Calu3 (cell line): ENCODE results near the gene STRIP2. TPM values are rescaled to one million over a fixed set of nuclear protein-coding genes. Genes with fewer than 3 reads are reported as not detected.

ENCODE experiments used
- BruUV-seq: library from RNA; stranded (reverse); fragments of 400-500 nt; replicated peaks from 2 replicates; lab custom pipeline; 2021; lab: Mats Ljungman, UMichigan
- CTCF ChIA-PET: fragments of 300-600 bp; sonication (Branson Sonifier 250); formaldehyde crosslinking; loops from one replicate; lab custom pipeline; 2022; ENCODE audit warnings: antibody characterized with exemption; lab: Charles Lee
- DNase-seq: peaks from one replicate; pipeline ENCODE4 v3.0.0; 2022
- H3K27ac Mint-ChIP-seq: one replicate; pipeline ENCODE4 v1.8.0; 2022; ENCODE audit warnings: mixed read lengths; ENCODE audit not compliant: unreplicated experiment
- H3K27me3 Mint-ChIP-seq: one replicate; pipeline ENCODE4 v1.8.0; 2022; ENCODE audit warnings: mixed read lengths; ENCODE audit not compliant: unreplicated experiment
- H3K36me3 Mint-ChIP-seq: one replicate; pipeline ENCODE4 v1.8.0; 2022; ENCODE audit warnings: mild to moderate bottlenecking, moderate library complexity, mixed read lengths; ENCODE audit not compliant: insufficient read depth, unreplicated experiment
- H3K4me1 Mint-ChIP-seq: one replicate; pipeline ENCODE4 v1.8.0; 2022; ENCODE audit warnings: mild to moderate bottlenecking, low read depth, mixed read lengths; ENCODE audit not compliant: unreplicated experiment
- H3K4me3 Mint-ChIP-seq: one replicate; pipeline ENCODE4 v1.8.0; 2022; ENCODE audit warnings: mild to moderate bottlenecking, low read depth, moderate library complexity, mixed read lengths; ENCODE audit not compliant: unreplicated experiment
- H3K9me3 Mint-ChIP-seq: one replicate; pipeline ENCODE4 v1.8.0; 2022; ENCODE audit warnings: low read depth, mixed read lengths; ENCODE audit not compliant: unreplicated experiment
- intact Hi-C: fragments of 100-400 bp; cut with micrococcal nuclease; formaldehyde crosslinking; loops from one replicate; pipeline ENCODE4 v1.10.0; 2022; ENCODE audit not compliant: unreplicated experiment
- total RNA-seq: library from RNA; stranded (reverse); gene quantifications from 2 replicates; pipeline ENCODE4 v1.2.3, GENCODE V29; 2022
- TF ChIP-seq, protein P1 (sequence below): fragments of 200-600 bp; IDR thresholded peaks from one replicate; pipeline ENCODE4 v1.8.0; 2022; ENCODE audit warnings: antibody characterized with exemption; ENCODE audit not compliant: unreplicated experiment

The STRIP2 gene
- total RNA-seq, 1 experiment from 2014 or later: 10.1 TPM

DNA sequence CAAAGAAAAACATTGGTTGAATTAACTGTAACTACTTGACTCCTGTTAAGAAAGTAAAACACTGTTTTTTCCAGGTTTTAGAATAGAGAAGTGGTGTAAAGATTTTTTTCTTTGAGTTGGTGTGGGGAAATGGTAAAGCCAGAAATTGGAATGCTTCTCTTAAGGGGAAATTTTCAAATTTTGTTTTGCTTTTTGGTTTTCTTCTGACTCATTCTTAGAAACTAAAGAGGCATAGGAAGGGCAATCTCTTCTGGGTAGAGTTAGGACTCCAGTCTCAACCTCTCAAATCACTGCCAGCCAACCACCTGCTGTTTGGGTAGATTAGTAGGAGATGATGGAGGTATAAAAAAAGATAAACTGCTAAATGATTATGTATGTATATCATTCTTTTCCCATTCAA, 47.7 kb upstream of the STRIP2 start:
- no peaks in the 10 kb centered on the region for H3K4me1 Mint-ChIP-seq
- no peaks in the 10 kb centered on the region for H3K9me3 Mint-ChIP-seq
- H3K27ac Mint-ChIP-seq: no peak overlapping the region
- no peak overlapping the region for H3K4me3 Mint-ChIP-seq
- DNase-seq: no peak
- CTCF ChIA-PET: interaction anchor here (0.6 kb wide), 1 partner anchor 643 kb away, joined by 5 read pairs; no protein-coding TSS in a partner anchor
- intact Hi-C loops: no loop called here
- TF ChIP-seq, protein P1, sequence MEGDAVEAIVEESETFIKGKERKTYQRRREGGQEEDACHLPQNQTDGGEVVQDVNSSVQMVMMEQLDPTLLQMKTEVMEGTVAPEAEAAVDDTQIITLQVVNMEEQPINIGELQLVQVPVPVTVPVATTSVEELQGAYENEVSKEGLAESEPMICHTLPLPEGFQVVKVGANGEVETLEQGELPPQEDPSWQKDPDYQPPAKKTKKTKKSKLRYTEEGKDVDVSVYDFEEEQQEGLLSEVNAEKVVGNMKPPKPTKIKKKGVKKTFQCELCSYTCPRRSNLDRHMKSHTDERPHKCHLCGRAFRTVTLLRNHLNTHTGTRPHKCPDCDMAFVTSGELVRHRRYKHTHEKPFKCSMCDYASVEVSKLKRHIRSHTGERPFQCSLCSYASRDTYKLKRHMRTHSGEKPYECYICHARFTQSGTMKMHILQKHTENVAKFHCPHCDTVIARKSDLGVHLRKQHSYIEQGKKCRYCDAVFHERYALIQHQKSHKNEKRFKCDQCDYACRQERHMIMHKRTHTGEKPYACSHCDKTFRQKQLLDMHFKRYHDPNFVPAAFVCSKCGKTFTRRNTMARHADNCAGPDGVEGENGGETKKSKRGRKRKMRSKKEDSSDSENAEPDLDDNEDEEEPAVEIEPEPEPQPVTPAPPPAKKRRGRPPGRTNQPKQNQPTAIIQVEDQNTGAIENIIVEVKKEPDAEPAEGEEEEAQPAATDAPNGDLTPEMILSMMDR: no peak
- BruUV-seq: no TSS peak
- H3K27me3 Mint-ChIP-seq: no peaks in the 10 kb centered on the region
- H3K36me3 Mint-ChIP-seq: no peaks in the 10 kb centered on the region

DNA sequence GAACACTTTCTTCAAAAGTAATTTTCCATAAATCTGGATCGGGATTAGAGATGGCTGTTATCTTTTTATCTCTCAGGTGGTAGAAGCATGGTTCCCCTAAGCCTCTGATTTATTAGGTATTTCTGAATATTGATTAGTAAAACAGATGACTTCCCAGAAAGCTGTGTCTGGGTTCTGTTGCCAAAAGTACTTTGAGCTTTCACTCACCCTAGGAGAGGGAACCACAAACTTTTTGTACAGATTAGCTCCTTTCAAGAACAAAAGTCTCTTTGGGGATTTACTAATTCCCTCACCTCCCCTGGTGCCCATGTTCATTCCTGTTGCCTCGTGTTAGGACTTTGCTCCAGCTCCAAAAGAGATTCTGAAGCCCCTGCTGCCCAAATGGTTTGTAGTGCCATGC, 46.7 kb upstream of the STRIP2 start:
- CTCF ChIA-PET: no interaction called here
- no peaks in the 10 kb centered on the region for H3K9me3 Mint-ChIP-seq
- intact Hi-C loops: no loop called here
- H3K27ac Mint-ChIP-seq: no peak overlapping the region
- H3K4me3 Mint-ChIP-seq: no peak overlapping the region
- no peaks in the 10 kb centered on the region for H3K27me3 Mint-ChIP-seq
- H3K4me1 Mint-ChIP-seq: no peaks in the 10 kb centered on the region
- TF ChIP-seq, protein P1: no peak
- BruUV-seq: no TSS peak
- H3K36me3 Mint-ChIP-seq: no peaks in the 10 kb centered on the region
- DNase-seq: no peak

DNA sequence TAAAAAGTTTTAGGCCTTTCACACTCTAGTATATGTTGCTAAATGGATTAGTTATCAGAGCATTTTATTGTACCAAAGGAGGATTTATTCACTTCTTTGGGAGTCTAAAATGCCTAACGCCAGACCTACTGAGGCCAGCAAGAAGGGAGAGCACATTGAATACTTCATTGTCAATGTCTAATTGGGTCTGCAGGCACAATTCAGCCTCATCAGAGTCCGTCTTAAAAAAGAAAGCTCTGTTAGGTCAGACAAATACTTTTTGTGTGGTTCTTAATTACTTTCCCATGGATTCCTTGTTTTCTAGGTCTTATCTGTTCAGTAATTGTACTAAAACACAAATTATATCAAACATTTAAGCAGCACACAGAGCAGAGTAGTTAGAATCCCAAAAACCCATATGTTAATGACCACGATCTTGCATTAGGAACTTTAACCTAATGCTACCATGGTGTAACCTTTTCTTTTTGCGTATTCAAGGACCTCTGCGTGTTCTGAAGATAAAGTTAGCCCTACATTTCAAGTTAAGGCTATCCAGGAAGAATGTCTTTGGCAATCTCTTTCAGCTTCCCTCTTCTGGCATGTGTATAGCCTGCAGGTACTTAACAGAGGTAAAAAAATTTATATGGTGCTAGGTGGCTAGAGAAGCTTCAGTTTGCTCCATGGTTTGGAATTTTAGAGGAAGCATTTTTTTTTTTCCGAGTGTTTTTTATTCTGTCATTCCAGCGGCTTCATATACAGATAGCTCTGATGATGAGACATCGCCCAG, 45.7 kb upstream of the STRIP2 start:
- Mint-ChIP-seq H3K4me1 (no peaks in the 10 kb centered on the region), H3K27ac (no peak overlapping the region), H3K9me3 (no peaks in the 10 kb centered on the region), H3K27me3 (no peaks in the 10 kb centered on the region), H3K4me3 (no peak overlapping the region), H3K36me3 (no peaks in the 10 kb centered on the region)
- intact Hi-C loops: no loop called here
- CTCF ChIA-PET: interaction anchor here (0.6 kb wide), 1 partner anchor 8 kb away, joined by 3 read pairs; no protein-coding TSS in a partner anchor
- BruUV-seq: no TSS peak
- TF ChIP-seq, protein P1: no peak
- no peak for DNase-seq

DNA sequence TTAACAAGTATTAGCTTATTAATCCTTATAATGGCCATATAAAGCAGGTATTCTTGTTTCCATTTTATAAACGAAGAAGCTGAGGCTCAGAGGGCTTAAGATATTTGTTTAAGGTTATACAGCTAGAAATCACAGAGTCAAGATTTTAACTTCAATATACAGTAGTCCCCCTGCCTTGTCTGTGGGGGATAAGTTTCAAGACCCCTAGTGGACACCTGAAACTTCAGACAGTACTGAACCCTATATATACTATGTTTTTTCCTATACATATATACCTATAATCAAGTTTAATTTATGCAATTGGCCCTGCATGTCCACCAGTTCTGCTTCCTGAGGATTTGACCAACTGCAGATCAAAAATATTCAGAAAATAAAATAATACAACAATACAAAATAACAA, 44.4 kb upstream of the STRIP2 start:
- CTCF ChIA-PET: interaction anchor here (1.2 kb wide), 1 partner anchor 14 kb away, joined by 3 read pairs; no protein-coding TSS in a partner anchor
- Mint-ChIP-seq H3K4me3 (no peak overlapping the region), H3K27me3 (no peaks in the 10 kb centered on the region), H3K36me3 (no peaks in the 10 kb centered on the region), H3K9me3 (no peaks in the 10 kb centered on the region), H3K4me1 (no peaks in the 10 kb centered on the region), H3K27ac (no peak overlapping the region)
- DNase-seq: no peak
- TF ChIP-seq, protein P1: no peak
- no TSS peak for BruUV-seq
- intact Hi-C loops: no loop called here
